Iris pigment epithelial cell (primary cell): ENCODE data around the gene MAD2L2.

Source experiments
- DNase-seq: peaks from one replicate; pipeline ENCODE4 v3.0.0-alpha.2; 2011; ENCODE audit warnings: low read depth

Gene MAD2L2

GRCh38 chr1:11704691-11705475 lies 23.9 kb upstream of the MAD2L2 start:
- no peak for DNase-seq

- no peak for DNase-seq
These were observed 23.2 kb upstream of the MAD2L2 start for GRCh38 chr1:11704194-11704529.

- DNase-seq = no peak
These were observed 22.6 kb upstream of the MAD2L2 start for GRCh38 chr1:11703357-11704193.

- no peak for DNase-seq
These were observed 21.2 kb upstream of the MAD2L2 start for GRCh38 chr1:11701981-11702803.

- DNase-seq = no peak
These were observed 20.6 kb upstream of the MAD2L2 start for GRCh38 chr1:11701551-11701961.

GRCh38 chr1:11700601-11701467 lies 19.9 kb upstream of the MAD2L2 start:
- DNase-seq = no peak

- no peak for DNase-seq
These were observed 16.9 kb upstream of the MAD2L2 start for GRCh38 chr1:11697893-11698210.

- DNase-seq = no peak
These were observed 16.4 kb upstream of the MAD2L2 start for GRCh38 chr1:11697188-11697892.

GRCh38 chr1:11695861-11696260 lies 14.9 kb upstream of the MAD2L2 start:
- DNase-seq = no peak

- no peak for DNase-seq
These were observed 13.0 kb upstream of the MAD2L2 start for GRCh38 chr1:11693917-11694316.

GRCh38 chr1:11693024-11693590 lies 12.2 kb upstream of the MAD2L2 start:
- DNase-seq = peak; percentile 70

- DNase-seq = no peak
These were observed 11.2 kb upstream of the MAD2L2 start for GRCh38 chr1:11691928-11692711.

- DNase-seq = no peak
These were observed 10.5 kb upstream of the MAD2L2 start, which contains the start of gene DRAXIN for GRCh38 chr1:11691302-11691914. Gene DRAXIN, plus strand, starts transcription at chr1:11691710. Its CDS starts 14,549 bp downstream, at chr1:11706259.

GRCh38 chr1:11690397-11691301 lies 9.7 kb upstream of the MAD2L2 start:
- no peak for DNase-seq

- no peak for DNase-seq
These were observed 7.6 kb upstream of the MAD2L2 start for GRCh38 chr1:11688506-11688905.

GRCh38 chr1:11685210-11685752 lies 4.3 kb upstream of the MAD2L2 start:
- DNase-seq = no peak

- no peak for DNase-seq
These were observed 3.1 kb upstream of the MAD2L2 start for GRCh38 chr1:11684070-11684469.

- no peak for DNase-seq
These were observed 1.9 kb upstream of the MAD2L2 start for GRCh38 chr1:11682799-11683198.
